Activated naive CD4-positive, alpha-beta T cell treated with Interleukin-2 at 50 U/mL for 16 hours (primary cell): ENCODE data around the gene METTL6.
A peak's percentile ranks its signal among the peaks of the same experiment; 100 is the strongest.

Experiments
- DNase-seq: peaks from one replicate; pipeline ENCODE4 v3.0.0-alpha.2; 2020

METTL6 gene

GRCh38 chr3:15361494-15362214 lies 65.7 kb downstream of the METTL6 start:
- DNase-seq = peak; percentile 72

DNA sequence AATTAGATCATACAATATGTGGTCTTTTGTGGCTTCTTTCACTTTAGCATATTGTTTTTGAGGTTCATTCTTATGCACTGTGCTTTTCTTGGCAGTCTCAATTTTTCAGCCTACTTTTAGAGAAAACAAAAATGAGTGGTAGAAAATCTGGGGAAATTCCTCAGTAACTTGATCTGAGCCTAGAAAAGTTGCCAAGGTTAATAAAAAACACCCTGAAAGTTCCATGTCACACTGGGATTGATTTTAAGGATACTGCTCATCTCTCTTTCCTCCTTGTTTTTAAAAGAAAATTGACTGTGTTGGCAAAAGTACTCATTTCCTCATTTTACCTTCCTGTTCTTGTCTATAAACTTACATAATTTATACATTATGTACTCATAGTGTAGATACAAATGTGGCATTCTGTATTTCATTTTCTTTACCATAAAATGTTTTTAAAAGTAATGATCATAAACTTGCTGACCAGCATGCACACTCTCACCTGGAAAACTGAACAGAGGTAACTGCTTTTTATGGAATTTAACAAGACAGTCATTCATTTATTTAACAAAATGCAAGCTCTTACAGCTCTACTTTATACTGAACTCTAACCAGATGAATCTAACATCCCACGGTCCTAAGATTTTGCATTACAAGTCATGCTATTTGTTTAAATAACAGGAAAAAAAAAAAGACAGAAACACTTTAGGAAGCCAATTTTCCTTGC lies 66.4 kb downstream of the METTL6 start:
- DNase-seq = no peak
